Anterior cingulate cortex (tissue), 58 donors: ENCODE measurements around the gene CSNK2A1.
"Not testable (repeated sequence)": the region's sequence is repeated elsewhere in the genome, so short reads cannot be mapped to it uniquely, and the experiment has no call there.

Experiments used
- DNase-seq, 58 donors: peaks; one replicate each; lab custom pipeline; 2025; lab: John Stamatoyannopoulos, UW

The CSNK2A1 gene

DNA sequence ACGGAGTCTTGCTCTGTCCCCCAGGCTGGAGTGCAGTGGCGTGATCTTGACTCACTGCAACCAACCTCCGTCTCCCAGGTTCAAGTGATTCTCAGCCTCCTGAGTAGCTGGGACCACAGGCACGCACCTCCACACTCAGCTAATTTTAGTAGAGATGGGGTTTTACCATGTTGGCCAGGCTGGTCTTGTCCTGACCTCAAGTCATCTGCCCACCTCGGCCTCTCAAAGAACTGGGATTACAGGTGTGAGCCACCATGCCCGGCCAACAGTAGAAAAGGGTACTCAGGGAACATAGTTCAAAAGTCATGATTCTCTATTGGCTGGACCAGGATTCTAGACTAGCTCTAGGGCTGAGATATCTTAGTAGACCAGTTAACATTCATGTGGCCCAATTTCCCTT, 5.6 kb downstream of the CSNK2A1 start:
- no peak for DNase-seq

DNA sequence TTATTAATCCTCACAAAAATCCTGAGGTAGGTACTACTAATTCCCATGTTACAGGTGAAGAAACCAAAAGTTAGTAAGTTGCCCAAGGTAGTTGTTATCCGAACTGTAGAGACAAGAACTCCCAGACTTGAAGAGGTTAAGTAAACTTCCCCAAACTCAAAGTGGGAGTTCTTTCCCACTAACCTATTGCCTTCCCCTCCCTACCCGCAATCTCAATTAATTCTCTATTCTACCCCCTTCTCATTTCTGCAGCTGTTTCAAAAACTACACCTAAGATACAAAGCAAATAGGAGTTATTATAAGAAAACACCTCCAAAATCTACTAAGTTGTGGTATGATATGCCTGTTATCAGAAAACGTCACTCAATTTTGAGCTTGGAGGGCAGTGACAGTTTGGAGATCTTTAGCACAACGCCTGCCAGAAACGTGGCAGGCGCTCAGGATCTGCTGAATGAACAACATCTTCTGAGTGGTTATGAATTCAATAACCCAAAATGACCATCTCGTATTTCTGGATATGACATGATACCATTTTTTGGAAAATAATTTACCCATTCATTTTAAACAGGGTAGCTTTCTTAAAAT, 7.1 kb downstream of the CSNK2A1 start:
- no peak for DNase-seq

DNA sequence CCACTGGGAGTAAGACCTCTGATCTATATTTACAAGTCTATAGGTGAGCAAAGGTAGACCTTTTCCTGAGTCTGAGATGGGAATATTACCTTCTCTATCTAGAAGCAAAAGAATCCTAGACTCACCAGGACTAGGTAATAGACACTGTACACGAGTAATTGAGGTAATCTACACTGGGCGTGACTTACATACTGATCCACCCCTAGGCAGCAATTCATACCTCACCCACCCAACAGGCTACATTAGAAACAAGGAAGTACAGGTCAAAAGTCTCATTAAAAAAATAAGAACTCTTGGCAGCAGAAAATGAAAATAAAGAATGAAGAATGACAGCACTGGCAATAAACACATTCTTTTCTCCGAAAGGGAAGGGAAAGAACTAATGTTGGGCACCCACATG, 7.6 kb downstream of the CSNK2A1 start:
- DNase-seq, result no peak

DNA sequence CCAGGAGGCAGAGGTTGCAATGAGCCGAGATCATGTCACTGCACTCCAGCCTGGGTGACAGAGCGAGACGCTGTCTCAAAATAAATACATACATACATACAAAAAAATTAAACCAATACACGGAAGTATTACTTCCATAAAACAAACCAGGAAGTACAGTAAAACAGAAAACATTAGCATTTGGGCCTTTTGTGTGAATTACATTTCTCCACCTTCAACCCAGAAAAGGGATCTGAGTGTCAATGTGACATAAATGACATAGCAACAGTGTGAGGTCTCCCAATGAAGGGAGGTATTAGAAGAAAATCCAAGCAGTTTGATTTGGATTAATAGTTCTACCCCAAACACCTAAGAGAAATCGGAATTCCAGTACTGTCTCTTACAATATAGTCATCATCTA, 10.1 kb downstream of the CSNK2A1 start:
- DNase-seq, result no peak

- no peak for DNase-seq
These were observed 11.1 kb downstream of the CSNK2A1 start for GRCh38 chr20:532530-532929.

DNA sequence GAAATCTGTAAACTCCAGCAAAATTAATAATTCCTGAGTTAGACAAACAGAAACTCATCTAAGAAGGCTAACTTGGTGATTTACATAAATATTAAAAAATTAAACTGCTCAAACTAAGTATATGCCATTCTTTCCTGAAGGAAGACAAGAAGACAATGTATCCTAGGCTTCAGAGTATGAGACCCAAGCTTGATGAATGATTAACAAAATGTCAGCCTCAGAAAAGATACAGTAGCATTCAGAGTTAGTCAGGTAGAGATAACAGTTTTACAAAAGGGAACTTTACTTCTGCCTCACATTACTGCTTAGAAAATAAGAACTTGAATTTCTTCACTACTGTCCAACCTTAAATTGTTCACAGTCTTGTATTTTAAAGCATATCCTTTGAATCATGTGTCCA, 12.0 kb downstream of the CSNK2A1 start:
- DNase-seq, result no peak

GRCh38 chr20:530321-530720, 13.3 kb downstream of the CSNK2A1 start:
- DNase-seq, result no peak

DNA sequence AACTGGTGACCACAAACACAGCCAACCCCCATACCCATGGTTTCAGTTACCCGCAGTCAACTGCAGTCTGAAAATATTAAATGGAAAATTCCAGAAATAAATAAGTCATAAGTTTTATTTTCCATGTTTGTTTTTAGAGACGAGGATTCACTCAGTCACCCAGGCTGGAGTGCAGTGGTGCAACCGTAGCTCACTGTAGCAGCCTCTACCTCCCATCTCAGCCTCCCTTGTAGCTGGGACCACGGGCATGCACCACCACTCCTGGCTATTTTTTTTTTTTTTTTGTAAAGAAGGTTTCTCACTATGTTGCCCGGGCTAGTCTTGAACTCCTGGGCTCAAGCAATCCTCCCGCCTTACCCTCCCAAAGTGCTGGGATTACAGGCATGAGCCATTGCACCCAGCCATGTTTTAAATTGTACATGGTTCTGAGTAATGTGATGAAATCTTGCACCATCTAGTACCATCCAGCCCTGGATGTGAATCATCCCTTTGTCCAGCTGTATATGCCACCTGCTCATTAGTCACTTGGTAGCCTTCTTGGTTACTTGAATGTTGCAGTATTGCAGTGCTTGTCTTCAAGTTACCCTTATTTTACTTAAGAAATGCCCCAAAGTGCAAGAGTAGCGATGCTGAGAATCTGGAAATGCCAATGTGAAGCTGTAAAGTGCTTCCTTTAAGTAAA, 14.5 kb downstream of the CSNK2A1 start:
- DNase-seq, result peak in 1 of 58 donors; percentile 2

DNA sequence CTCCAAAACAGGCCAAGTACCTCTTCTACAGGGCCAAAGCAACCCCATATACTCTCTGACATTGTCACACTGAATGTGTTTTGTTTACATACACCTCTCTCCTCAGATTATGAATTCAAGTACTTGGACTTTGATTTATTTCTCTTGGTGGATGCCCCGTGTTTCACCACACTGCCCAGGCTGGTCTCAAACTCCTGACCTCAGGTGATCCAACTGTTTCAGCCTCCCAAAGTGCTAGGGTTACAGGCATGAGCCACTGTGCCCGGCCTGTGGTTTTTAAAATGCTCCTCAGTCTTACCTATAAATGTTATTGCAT, 16.1 kb downstream of the CSNK2A1 start:
- no peak for DNase-seq

GRCh38 chr20:521860-522259, 21.7 kb downstream of the CSNK2A1 start:
- no peak for DNase-seq

- DNase-seq, result no peak
These were observed 23.6 kb downstream of the CSNK2A1 start for GRCh38 chr20:519999-520398.

DNA sequence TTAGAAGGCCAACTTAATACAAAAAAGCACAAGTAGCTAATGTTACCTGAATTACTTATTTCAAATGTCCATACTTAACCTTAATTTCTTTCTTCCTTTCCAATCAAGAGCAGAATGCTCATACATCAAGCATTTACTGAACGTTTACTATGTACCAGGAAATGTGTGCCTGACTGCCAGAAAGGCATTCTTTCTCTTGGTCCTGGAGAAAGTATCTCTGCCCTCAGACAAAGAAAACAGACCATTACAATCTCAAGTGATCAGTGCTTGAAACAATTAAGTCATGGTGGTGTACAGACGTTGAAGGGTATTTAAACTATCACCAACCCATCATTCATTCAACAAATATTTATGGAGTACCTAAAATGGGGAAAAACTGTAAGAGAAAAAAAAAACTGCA, 26.4 kb downstream of the CSNK2A1 start:
- no peak for DNase-seq

DNA sequence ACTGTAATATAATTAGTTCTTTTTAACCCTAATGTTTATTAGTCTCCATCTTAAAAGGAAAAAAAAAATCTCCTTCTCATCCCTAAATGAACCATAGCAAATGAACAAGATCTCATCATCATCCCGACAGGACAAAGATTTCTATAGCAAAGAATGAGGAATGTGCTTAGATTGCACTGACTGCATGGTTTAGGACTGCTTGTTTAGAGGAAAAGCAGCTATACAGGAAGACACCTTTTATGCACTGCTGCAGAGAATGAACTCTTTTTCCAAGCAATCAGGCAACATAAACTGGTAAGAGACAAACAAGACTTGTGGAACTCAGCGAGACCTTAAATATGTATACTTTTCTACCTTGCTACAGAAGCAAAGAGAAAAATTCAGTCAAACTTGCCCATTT, 26.8 kb downstream of the CSNK2A1 start:
- DNase-seq, result no peak

GRCh38 chr20:515696-516095, 27.9 kb downstream of the CSNK2A1 start:
- DNase-seq, result no peak

DNA sequence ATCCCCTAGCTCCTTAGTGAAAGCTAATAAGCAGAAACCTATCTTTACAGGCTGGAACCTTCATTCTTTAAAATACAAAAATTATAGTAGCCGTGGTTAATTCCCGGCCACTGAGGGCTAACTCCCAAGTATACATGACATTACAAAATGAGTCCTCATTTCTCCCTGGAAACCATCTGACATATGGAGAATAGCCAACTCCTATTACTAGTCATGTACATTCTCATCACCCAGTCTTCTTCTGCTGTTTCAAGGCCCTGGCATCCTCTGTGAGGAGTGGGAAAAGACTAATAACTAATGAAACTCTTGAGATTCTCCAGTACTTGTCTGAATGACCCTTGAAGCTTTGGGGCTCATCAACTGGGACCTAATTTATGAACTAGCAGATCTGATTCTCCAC, 30.2 kb downstream of the CSNK2A1 start:
- DNase-seq, result no peak

- not testable (repeated sequence) for DNase-seq
These were observed 33.1 kb downstream of the CSNK2A1 start for GRCh38 chr20:510328-511057.

- not testable (repeated sequence) for DNase-seq
These were observed 35.2 kb downstream of the CSNK2A1 start for GRCh38 chr20:508364-508787.

DNA sequence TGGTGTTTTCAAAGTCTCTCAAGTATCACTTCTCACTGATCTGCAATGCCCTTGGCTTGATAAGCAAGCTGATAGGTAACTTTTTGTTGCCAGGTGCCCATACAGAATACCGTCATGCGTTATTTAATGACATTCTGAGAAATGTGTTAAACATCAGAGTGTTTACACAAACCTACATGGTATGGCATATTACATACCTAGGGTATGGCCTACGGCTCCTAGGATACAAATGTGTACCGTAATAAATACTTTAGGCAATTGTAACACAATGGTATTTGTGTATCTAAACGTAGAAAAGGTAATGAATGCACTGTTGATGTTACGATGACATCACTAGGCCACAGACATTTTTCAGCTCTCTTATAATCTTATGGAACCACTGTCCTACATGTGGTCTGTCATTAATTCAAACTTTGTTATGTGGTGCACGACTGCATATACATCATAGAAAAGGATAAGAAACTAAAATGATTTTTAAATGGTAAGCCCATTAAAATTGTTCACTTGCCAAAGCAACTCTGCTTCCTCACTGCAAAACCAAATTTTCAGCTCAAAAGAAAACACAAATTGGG, 35.7 kb downstream of the CSNK2A1 start:
- DNase-seq, result no peak

DNA sequence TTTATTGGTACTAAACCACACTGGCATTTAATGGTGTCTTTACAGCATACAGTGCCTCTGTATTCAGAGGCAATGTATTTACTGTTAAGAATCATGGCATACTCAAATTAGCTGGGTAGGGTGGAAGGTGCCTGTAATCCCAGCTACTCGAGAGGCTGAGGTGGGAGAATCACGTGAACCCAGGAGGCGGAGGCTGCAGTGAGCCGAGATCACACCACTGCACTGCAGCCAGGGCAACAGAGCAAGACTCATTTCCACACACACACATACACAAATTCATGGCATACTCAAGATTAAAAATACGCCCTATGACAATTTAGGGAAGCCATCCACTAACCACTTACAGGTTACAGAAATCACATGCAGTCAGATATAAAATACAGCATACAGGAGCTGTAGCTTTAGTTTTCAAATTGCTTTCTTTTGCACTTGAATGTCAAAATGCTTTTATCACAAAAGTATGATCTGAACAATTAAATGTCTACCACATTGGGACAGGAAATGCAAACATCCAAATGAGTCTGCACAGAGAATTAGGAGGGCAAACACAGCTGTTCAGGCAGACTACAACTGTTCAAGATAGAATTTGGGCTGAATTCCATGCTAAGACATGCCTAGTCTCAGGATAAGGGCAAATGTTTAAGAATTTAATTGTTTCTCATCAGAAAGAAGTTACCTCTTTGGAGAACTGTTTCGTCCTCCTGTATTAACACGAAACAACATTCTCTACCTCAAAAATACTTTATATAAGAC, 36.4 kb downstream of the CSNK2A1 start:
- no peak for DNase-seq

GRCh38 chr20:504632-505075, 38.9 kb downstream of the CSNK2A1 start:
- DNase-seq, result no peak
